Astrocyte (in vitro differentiated cells and primary cell): ENCODE results near the gene SPATA17.
A peak's percentile ranks its signal among the peaks of the same experiment; 100 is the strongest.

Experiments
- CTCF ChIP-seq: IDR thresholded peaks from 2 replicates; pipeline ENCODE4 v1.5.1; 2011; ENCODE audit warnings: low read depth, mild to moderate bottlenecking, inconsistent platforms, low read length, moderate library complexity; ENCODE audit not compliant: insufficient read depth
- EZH2 ChIP-seq: IDR thresholded peaks from 2 replicates; pipeline ENCODE4 v1.6.1; 2012; ENCODE audit warnings: mild to moderate bottlenecking, low read length, inconsistent platforms; ENCODE audit not compliant: insufficient read depth

- TF ChIP-seq CTCF (peak; percentile 6), EZH2 (no peak)
These were observed 87.7 kb downstream of the SPATA17 start for GRCh38 chr1:217718873-217719272.
